ENCODE data around the gene ABCG4. TPM values are rescaled to one million over a fixed set of nuclear protein-coding genes. Genes with fewer than 3 reads are reported as not detected.

Gene ABCG4
- total RNA-seq, 6 donors from 2014 or later, result 0.06 to 0.78 TPM; not detected in 4

DNA sequence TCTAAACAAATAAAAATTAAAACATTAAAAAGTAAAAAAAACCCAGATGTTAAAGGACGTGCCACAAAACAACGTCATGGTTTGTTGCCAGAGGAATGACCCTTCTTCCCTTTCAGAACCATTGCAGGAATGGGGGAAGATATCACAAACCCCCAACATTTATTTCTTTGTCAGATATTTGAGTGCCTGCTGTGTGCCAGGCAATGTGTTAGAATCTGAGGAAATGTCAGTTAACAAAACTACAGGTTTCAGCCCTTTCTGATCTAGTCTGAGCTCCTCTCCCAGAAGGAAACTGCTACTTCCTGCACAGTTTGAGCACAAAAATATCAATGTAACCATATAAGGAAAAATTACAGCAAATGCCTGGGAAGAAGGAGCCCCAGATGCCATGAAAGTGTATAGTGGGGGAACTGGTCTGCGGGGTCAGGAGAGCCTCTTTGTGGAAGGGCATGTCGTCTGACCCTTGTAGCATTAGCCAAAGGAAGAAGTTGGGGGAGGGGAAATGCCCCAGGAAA lies 29.4 kb downstream of the ABCG4 start:
- peaks cover 6 to 65% (median 41%) of the 10 kb centered on the region in 4 donors for H3K36me3 ChIP-seq

DNA sequence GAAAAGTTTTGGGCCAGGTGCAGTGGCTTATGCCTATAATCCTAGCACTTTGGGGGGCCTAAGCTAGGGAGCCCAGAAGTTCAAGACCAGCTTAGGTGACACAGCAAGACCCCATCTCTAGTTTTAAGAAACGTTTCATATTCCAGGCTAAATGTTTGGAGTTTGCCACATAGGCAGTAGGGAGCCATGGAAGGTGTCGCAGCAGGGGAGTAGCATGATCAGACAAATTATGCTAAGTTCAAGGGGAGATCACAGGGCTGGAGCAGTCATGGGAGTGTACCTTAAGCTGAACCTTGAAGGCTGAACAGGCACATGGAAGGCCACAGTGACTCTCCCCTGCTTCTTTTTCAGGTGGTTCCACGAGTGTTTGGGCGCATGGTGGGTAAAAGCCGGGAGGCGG lies 30.5 kb downstream of the ABCG4 start:
- Histone ChIP-seq H3K36me3 (peaks cover 6 to 60% (median 32%) of the 10 kb centered on the region in 4 donors), H3K27me3 (no peaks in the 10 kb centered on the region), H3K4me3 (no peak overlapping the region), H3K4me1 (no peaks in the 10 kb centered on the region), H3K9me3 (no peaks in the 10 kb centered on the region), H3K27ac (no peak overlapping the region)
- WGBS, 2 donors, result 94 to 96% methylated on average over 6 of the region's 6 CpGs
- DNase-seq, result no peak
- no peak for ATAC-seq (ENCODE audit: low FRiP score in 2 of 2)
- TF ChIP-seq POLR2A (IDR thresholded peaks at IDR 0.05) (no peak), CTCF (IDR thresholded peaks at IDR 0.05) (no peak), EP300 (IDR thresholded peaks at IDR 0.05) (no peak), POLR2AphosphoS5 (IDR thresholded peaks at IDR 0.05) (no peak)

More for the DNA sequence above, 29.4 kb downstream of the ABCG4 start:
- TF ChIP-seq POLR2A (IDR thresholded peaks at IDR 0.05), result no peak
- TF ChIP-seq EP300 (IDR thresholded peaks at IDR 0.05), result no peak
- no peak for TF ChIP-seq POLR2AphosphoS5 (IDR thresholded peaks at IDR 0.05)
- TF ChIP-seq CTCF (IDR thresholded peaks at IDR 0.05), result no peak
- Histone ChIP-seq H3K4me3 (no peak overlapping the region), H3K27me3 (no peaks in the 10 kb centered on the region), H3K27ac (no peak overlapping the region), H3K4me1 (no peaks in the 10 kb centered on the region), H3K9me3 (no peaks in the 10 kb centered on the region)
- ATAC-seq (ENCODE audit: low FRiP score in 2 of 2) (no peak), DNase-seq (no peak)
- WGBS, 2 donors, result 65 to 67% methylated on average over 4 of the region's 4 CpGs

GRCh38 chr11:119179983-119180382 lies 31.1 kb downstream of the ABCG4 start:
- ATAC-seq (ENCODE audit: low FRiP score in 2 of 2), result no peak
- no peak overlapping the region for H3K4me3 ChIP-seq
- DNase-seq, result no peak
- no peaks in the 10 kb centered on the region for H3K9me3 ChIP-seq
- TF ChIP-seq POLR2AphosphoS5 (IDR thresholded peaks at IDR 0.05) (no peak), POLR2A (IDR thresholded peaks at IDR 0.05) (no peak), CTCF (IDR thresholded peaks at IDR 0.05) (no peak), EP300 (IDR thresholded peaks at IDR 0.05) (no peak)
- H3K27ac ChIP-seq, result no peak overlapping the region
- no peaks in the 10 kb centered on the region for H3K4me1 ChIP-seq
- 92 to 93% methylated on average over 5 to 10 of the region's 10 CpGs for WGBS, 2 donors
- no peaks in the 10 kb centered on the region for H3K27me3 ChIP-seq
- H3K36me3 ChIP-seq, result peaks cover under 1 to 54% (median 26%) of the 10 kb centered on the region in 4 donors

DNA sequence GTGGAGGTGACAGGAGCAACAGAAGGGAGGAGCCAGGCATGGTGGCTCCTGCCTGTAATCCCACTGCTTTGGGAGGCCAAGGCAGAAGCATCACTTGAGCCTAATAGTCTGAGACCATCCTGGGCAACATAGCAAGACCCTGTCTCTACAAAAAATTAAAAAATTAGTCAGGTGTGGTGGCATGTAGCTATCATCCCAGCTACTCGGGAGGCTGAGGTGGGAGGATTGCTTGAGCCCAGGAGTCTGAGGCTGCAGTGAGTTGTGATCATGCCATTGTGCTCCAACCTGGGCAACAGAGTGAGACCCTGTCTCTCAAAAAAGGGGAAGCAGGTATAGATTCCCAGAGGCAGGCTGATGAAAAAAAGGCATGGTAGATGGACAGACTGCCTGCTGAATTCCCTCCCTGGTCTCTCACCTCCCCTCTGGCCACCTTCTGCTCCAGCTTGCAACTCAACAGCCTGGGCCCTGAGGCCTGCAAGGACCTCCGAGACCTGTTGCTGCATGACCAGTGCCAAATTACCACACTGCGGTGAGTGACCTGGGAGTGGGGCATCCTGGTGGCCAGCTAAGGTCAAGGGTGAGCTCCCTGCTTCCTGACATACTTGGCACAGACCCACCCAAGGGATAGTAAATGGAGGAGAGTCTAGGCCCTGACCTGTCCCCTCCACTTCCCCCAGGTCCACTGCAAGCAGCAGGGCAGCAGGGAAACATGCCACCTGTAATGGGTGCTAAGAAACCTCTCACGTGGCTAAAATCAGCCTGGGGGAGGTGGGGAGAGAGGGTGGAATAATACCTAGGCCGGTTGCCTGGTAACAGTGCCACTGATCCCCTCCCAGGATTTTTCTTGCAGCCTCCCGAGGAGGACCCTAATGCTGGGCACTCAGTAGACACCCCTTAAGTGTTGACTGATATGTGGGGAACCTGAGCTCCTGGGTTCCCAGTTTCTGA lies 32.2 kb downstream of the ABCG4 start:
- H3K9me3 ChIP-seq, result no peaks in the 10 kb centered on the region
- no peak overlapping the region for H3K27ac ChIP-seq
- H3K4me3 ChIP-seq, result no peak overlapping the region
- TF ChIP-seq POLR2AphosphoS5 (IDR thresholded peaks at IDR 0.05), result no peak
- TF ChIP-seq EP300 (IDR thresholded peaks at IDR 0.05), result no peak
- no peak for TF ChIP-seq POLR2A (IDR thresholded peaks at IDR 0.05)
- no peak for TF ChIP-seq CTCF (IDR thresholded peaks at IDR 0.05)
- no peak for DNase-seq
- no peak for ATAC-seq (ENCODE audit: low FRiP score in 2 of 2)
- 80 to 97% methylated on average over 6 of the region's 6 CpGs for WGBS, 2 donors
- H3K4me1 ChIP-seq, result no peaks in the 10 kb centered on the region
- H3K27me3 ChIP-seq, result no peaks in the 10 kb centered on the region
- H3K36me3 ChIP-seq, result peaks cover 0 to 45% (median 22%) of the 10 kb centered on the region in 4 donors
